ENCODE measurements around the gene APP.

- TF ChIP-seq CTCF (conservative IDR thresholded peaks at IDR 0.05; ENCODE audit: low read depth, low read length) (no peak), EZH2 (IDR thresholded peaks at IDR 0.05; ENCODE audit: low read length, unreplicated experiment) (no peak)
Observed at GRCh38 chr21:25967901-25968438, 202.6 kb downstream of the APP start.

Data from PC-3 (cell line).